SH-SY5Y (cell line): ENCODE measurements around the gene STRADB.

Source experiments
- GATA2 ChIP-seq: IDR thresholded peaks from 2 replicates; pipeline ENCODE4 v1.6.1; 2011; ENCODE audit warnings: mild to moderate bottlenecking, low read depth, low read length
- GATA3 ChIP-seq: IDR thresholded peaks from 2 replicates; pipeline ENCODE4 v1.6.1; 2011; ENCODE audit warnings: low read depth, mild to moderate bottlenecking, low read length, moderate library complexity

Gene STRADB, protein sequence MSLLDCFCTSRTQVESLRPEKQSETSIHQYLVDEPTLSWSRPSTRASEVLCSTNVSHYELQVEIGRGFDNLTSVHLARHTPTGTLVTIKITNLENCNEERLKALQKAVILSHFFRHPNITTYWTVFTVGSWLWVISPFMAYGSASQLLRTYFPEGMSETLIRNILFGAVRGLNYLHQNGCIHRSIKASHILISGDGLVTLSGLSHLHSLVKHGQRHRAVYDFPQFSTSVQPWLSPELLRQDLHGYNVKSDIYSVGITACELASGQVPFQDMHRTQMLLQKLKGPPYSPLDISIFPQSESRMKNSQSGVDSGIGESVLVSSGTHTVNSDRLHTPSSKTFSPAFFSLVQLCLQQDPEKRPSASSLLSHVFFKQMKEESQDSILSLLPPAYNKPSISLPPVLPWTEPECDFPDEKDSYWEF

GRCh38 chr2:201451292-201452057 is at the start of gene STRADB, which contains the start of gene TRAK2:
STRADB (plus strand) TSS chr2:201451740; CDS start chr2:201454841, 3,101 bp downstream.
TRAK2 (minus strand) TSS chr2:201451458; CDS start chr2:201420507, 30,951 bp downstream.
- no peak for TF ChIP-seq GATA2
- TF ChIP-seq GATA3: no peak

DNA sequence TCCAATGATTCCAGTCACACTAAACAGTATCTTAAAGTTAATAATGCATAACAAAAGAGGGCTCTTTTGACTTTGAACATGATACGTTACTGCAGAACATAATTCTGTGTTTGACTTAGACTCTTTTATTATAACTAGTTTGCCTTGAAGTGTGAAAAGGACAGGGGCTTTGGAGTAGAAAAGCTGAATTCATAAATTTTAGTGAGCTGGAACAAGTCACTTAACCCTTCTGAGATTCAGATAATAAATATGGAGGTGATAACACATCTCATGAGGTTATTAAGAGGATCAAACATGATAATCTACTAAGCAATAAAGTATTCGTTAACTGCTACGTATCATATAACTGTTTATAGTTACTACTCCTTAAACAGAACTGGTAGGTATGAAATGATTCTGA is 49.7 kb upstream of the STRADB start:
- TF ChIP-seq GATA3 (no peak), GATA2 (no peak)

- no peak for TF ChIP-seq GATA3
- no peak for TF ChIP-seq GATA2
These were observed 48.6 kb upstream of the STRADB start for GRCh38 chr2:201402651-201403562.

DNA sequence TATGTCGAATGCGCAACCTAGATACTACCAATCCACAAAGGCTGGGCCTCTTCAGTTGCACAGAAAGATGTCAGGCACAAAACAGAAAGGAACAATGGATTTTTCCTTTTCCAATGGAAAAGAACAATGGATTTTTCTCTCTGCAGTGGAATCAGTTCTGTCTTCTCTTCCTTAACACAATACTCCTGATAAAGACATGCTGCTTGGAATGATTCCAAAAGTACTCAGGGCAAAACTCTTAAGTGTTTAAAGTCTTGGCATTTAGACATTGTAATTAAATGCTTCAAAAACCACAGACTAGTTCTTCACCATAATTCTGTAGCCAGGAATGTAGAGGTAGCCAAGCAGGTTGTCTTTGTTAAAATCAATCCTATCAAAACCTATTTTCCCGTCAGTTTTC is 47.7 kb upstream of the STRADB start:
- TF ChIP-seq GATA3 (no peak), GATA2 (no peak)

- TF ChIP-seq GATA3 (no peak), GATA2 (no peak)
These were observed 46.8 kb upstream of the STRADB start for GRCh38 chr2:201404699-201405280.

DNA sequence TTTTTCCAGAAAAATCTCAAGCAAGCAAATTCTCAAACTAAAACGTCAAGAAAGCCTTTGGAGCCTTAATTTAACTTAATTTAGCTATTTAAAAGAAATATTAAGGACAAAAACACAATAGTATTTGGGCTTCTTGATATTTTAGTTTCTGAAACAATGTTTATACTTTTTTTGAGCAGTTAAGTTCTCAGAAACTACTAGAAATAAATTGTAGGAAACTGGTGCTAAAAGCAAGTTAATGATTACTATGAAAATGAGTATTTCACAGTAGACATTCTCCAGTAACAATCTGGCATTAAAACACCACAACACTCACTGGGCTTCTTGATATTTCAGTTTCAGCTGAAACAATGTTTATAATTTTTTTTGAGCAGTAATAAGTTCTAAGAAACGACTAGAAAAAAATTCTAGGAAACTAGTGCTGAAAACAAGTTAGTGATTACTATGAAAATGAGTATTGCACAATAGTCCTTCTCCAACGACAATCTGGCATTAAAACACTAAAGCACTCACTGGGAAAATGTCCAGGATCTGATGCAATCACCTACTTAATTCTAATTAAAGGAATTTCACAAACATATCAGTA is 45.4 kb upstream of the STRADB start:
- TF ChIP-seq GATA2 (no peak), GATA3 (no peak)

- no peak for TF ChIP-seq GATA3
- TF ChIP-seq GATA2: no peak
These were observed 44.3 kb upstream of the STRADB start for GRCh38 chr2:201407265-201407664.

- TF ChIP-seq GATA2 (no peak), GATA3 (no peak)
These were observed 42.6 kb upstream of the STRADB start for GRCh38 chr2:201408931-201409330.

DNA sequence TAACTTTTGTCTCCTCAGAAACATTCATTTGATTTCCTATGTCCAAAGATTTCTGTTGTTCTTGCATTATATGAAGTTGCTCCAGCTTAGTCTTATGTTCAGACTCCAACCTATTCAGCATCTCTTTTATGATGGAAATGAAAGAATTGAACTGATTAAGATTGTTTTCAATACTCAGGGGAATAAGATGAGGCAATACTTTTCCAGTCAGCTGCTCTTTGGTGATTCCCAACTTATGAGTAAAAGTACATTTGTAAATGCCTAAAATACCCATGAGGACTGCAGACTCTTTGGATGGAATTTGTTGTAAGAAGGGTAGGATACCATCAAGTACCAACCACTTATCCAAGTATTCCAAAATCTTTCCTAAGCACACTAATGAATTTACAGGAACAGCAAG is 40.1 kb upstream of the STRADB start:
- TF ChIP-seq GATA2 (no peak), GATA3 (no peak)

GRCh38 chr2:201413143-201413542 is 38.4 kb upstream of the STRADB start:
- TF ChIP-seq GATA2 (no peak), GATA3 (no peak)

DNA sequence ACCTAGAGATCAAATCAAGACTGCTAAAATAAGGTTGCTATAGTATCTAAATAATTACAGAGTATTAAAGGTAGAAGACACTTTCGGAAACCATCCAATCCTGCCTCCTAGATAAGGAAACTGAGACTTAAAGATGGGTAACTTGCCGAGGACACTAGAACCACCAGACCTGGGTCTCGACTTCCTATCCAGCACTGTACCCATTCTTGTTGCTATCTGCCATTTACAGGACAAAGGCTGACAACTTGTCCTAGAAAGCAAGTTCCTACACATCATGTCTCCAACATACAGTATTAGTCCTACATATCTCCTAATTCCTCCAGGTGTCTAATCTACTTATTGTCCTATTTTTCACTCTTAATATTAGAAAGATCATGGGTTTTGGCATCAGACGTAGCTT is 38.0 kb upstream of the STRADB start:
- no peak for TF ChIP-seq GATA3
- no peak for TF ChIP-seq GATA2

GRCh38 chr2:201414099-201415023 is 37.2 kb upstream of the STRADB start:
- TF ChIP-seq GATA3 (no peak), GATA2 (no peak)

DNA sequence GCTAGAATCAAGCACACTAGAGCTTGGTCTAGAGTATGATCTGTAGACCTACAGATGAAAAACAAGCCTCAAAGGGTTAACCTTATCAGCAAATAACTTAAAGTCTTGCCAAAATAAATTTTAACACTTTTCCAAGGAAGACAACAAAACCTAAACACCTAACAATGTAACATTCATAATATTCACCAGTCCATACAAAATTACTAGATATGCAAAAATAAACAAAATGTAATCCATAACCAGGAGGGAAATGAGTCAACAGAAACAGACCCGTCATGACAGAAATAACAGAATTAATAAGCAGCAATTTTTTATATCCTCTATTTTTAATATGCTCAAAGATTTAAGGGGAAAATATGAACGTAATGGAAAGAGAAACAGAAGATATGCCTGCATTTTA is 36.4 kb upstream of the STRADB start:
- no peak for TF ChIP-seq GATA2
